Renal cortical epithelial cell (primary cell): ENCODE measurements around the gene NTMT1. TPM values are rescaled to one million over a fixed set of nuclear protein-coding genes. Genes with fewer than 3 reads are reported as not detected.
"Not testable (repeated sequence)": the region's sequence is repeated elsewhere in the genome, so short reads cannot be mapped to it uniquely, and the experiment has no call there.

Experiments used
- DNase-seq: peaks from one replicate; pipeline ENCODE4 v3.0.0-alpha.2; 2011; ENCODE audit warnings: low read depth
- total RNA-seq: library from RNA; depleted of rRNA; stranded (reverse); fragments of >200 nt; gene quantifications from 2 replicates; pipeline ENCODE4 v1.2.3, GENCODE V29; 2014

The NTMT1 gene
- total RNA-seq, 1 donor from 2014 or later, result 22.2 TPM

- no peak for DNase-seq
Measured at GRCh38 chr9:129615407-129616285, 10.3 kb upstream of the NTMT1 start.

DNA sequence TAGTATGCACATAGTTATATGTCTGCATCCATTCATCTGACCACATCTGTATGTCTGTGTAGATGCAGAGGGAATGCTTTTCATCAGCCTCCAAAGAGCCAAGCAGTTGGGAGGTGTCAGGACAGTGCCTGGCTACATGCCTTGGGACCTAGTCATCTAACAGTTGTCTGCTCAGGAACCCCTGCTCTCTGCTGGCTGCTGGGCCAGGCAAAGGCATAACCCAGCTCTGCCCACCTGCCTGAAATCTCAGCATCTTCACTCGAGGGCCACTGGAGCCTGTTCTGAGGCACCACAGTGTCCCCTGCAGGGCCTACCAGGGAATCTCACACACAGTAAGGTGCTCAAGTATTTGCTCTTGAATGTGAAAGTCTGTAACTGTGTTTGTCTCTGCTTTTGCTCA, 8.8 kb upstream of the NTMT1 start:
- DNase-seq, result peak; percentile 58

- no peak for DNase-seq
Measured at GRCh38 chr9:129619787-129620668, 5.9 kb upstream of the NTMT1 start.

DNA sequence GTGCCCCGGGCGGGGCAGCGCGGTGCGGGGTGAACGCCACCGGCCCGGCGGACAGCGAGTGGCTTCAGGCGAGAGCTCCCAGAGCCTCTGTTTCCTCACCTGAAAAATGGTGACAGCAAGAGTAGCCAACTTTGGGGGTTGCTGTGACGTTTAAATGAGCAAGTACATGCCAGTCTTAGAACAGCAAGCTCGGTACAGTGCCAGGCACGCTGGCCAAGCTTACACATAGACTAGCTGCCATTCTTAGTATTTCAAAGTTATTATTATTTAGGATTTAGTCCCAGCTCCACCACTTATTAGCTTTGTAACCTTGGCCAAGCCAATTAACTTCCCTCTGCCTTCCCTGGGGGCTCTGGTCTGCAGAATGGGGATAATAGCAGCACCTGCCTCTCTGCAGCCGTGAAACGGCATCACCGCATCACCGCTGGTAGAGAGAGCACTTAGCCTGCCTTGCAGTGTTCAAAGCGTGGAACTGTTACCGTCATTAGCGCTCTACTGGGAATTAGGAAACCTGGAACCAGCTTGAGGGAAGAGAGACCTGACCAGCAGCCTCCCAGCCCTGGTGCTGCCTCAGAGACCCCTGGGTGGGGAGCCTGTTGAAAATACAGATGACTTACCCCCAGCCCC, 5.2 kb upstream of the NTMT1 start, which contains the start of gene C9orf50:
C9orf50 (minus strand) TSS at position 433 of the 627 bp plus-strand sequence. CDS start 527 bp downstream, outside the sequence.
- no peak for DNase-seq

- DNase-seq, result no peak
Measured at GRCh38 chr9:129623331-129623730, 2.6 kb upstream of the NTMT1 start.

- peak; percentile 27 for DNase-seq
Measured at GRCh38 chr9:129624168-129624759, 1.7 kb upstream of the NTMT1 start.

DNA sequence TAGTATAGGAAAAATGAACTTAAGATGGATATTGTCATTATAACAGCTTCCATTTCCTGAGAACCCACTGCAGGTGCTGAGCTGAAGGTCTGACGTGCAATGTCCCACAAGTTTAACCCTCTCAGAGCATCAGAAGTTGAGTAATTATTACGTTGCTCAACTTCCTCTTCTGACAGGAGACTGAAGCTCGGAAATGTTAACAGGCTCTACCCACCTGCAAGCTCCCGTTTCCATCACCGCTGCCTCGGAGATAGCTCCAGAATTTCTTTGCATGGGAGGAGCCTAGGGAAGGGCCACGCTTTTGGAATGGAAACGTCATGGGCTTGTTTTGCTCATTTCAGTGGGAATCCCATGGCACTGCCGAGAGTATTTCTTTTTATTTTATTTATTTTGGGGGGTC, 1.0 kb upstream of the NTMT1 start:
- DNase-seq, result peak; percentile 34

DNA sequence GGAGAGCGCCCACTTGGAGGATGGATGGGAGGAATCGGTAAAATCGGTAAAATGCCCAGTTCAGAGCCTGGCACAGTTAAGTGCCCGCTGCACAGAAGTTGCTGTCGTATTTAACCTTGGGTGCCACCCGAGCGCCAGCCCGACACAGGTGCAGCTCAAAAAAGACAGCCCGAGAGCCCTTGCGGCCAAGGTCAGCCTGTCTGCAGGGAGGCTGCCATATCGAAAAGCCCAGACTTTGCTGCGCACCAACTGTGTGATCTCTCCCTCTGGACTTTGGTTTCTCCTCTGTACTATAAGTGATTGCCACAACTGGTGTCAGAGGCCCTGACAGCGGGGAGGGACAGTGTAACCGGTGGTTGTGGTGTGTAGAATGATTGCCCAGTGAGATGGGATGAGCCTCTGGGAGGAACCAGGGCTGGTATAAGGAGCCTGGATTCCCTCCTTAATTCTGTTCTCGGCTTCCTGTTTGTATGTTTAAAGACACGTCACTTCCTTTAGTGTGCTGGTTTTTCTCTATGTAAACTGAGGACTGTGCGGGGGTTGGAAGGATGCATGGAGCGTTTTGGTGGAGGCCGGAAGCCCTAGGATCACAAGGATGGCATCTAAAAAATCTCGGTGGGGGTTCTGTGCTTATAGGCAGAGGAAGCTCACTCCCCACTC, 792 bp downstream of the NTMT1 start:
- peak; percentile 52 for DNase-seq

- no peak for DNase-seq
Measured at GRCh38 chr9:129627556-129628440, 1.8 kb downstream of the NTMT1 start.

DNA sequence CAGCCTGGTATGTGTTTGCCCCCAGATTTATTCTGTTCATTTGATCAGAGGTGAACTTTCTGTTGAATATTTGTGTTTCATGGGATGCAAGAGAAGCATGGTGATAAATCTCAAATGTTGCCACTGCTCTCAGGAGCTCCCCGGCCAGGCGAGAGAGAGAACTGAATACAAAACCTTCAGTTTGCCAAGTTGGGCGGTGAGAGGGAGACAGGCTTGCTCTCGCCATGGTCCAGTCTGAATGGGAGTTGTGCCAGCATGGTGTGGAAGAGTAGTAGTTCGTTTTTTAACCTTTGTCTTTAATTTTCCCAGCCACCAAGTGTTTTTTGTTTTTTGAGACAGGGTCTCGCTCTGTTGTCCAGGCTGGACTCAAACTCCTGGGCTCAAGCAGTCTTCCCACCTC, 2.7 kb downstream of the NTMT1 start:
- DNase-seq, result no peak

DNA sequence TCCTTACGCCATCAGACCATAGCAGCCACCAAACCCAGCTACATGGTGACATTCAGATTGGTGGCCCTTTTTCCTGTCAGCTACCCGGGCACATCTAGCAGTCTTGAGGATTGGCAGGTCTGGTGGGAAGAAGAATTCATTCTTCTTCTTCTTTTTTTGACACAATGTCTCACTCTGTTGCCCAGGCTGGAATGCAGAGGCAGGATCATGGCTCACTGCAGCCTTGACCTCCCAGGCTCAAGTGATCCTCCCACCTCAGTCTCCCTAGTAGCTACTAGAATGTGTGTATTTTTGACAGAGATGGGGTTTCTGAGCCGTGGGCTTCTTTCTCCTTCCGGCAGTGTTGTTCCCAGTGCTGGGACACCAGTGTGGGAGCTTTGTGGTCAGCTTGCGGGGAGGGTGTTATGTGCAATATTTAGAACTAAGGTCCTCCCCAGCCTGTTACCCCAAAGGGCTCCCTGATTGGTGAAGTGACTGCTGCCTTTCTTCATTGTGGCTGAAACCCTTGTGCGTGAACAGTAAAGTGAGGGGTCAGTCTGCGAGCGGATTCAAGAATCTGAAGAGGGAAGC, 3.4 kb downstream of the NTMT1 start:
- DNase-seq, result no peak

DNA sequence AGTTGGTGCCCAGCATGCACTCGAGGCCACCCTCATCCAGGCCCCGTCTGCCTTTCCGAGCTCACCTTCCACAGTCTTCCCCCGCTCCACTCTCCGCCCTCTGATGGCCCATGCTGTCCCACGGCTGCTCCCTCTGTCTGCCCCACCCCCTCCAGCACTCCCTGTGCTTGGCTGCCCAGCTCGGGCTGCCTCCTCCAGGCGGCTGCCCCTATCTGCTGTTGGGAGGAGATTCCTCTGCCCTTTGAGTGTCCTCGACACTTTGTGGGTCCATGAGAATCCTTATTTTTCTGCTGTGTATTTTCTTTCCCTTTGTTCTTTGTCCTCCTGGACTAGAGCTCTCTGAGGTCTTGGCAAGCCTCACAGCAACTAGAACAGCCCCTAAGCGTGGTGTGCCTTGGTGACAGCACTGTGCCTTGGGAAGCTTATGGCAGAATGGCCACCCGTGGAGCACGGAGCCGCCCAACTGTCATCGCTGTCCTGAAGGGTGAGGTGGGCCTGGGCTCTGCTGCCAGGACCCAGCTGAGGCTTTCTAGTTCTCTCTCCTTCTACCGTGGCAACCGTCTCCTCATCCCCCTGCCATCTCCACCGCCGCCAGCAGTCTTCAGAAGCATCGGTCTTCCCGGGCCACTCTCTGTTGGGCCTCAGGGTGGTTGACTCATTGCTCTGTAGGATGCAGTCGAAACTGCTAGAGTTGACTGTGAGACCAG, 5.2 kb downstream of the NTMT1 start:
- peak; percentile 45 for DNase-seq

DNA sequence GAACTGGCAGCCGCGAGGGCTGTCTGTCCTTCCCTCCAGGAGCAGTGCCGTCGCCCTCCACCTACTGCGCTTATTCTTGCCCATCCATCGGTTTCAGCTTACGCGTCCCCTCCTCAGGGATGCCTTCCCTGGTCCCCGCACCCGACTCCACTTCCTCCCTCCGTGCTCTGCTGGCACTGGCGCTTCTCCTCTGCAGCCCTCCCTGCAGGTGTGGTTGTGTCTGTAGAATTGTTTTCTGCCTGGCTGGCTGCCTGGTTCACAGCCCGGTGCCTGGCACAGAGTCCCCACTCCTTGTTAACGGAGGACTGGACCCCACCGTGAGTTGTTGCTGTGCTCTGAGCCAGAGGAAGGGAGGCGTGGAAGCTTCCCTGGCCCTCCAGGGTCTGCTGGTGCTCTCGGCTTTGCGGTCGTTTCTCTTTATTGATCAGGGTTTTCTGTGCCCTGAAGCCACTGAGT, 5.7 kb downstream of the NTMT1 start:
- DNase-seq, result no peak

DNA sequence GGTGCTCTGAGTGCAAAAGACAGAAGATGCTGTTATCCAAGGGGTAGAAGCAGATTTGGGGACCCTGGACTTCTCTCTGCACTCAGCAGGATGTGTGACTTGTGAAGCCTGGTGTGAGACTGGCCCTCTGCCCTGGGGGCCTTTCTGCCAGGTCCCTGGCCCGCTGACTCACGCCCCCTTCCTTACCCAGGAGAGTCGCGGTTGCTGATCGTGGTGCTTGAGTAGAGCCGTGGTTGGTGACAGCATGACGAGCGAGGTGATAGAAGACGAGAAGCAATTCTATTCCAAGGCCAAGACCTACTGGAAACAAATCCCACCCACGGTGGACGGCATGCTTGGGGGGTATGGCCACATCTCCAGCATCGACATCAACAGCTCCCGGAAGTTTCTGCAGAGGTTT, 6.5 kb downstream of the NTMT1 start:
- peak; percentile 16 for DNase-seq

DNA sequence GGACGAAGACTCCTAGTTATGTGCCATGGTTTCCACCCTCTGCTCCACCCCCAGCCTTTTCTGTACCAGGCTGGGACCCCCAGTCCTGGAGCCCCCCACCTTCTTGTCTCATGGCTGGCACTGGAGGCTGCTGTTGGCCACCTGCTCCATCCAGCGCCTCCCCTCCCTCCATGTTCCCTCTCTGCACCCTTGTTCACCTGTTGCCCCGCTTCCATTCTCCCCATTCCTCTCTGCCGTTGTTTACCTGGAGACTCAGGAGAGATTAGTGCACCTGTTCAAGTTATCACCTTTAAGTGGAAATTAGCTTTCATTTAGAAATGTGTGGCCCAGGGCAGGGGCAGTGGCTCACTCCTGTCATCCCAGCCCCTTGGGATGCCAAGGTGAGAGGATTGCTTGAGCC, 7.2 kb downstream of the NTMT1 start:
- no peak for DNase-seq

GRCh38 chr9:129633848-129634247, 7.9 kb downstream of the NTMT1 start:
- DNase-seq, result no peak

DNA sequence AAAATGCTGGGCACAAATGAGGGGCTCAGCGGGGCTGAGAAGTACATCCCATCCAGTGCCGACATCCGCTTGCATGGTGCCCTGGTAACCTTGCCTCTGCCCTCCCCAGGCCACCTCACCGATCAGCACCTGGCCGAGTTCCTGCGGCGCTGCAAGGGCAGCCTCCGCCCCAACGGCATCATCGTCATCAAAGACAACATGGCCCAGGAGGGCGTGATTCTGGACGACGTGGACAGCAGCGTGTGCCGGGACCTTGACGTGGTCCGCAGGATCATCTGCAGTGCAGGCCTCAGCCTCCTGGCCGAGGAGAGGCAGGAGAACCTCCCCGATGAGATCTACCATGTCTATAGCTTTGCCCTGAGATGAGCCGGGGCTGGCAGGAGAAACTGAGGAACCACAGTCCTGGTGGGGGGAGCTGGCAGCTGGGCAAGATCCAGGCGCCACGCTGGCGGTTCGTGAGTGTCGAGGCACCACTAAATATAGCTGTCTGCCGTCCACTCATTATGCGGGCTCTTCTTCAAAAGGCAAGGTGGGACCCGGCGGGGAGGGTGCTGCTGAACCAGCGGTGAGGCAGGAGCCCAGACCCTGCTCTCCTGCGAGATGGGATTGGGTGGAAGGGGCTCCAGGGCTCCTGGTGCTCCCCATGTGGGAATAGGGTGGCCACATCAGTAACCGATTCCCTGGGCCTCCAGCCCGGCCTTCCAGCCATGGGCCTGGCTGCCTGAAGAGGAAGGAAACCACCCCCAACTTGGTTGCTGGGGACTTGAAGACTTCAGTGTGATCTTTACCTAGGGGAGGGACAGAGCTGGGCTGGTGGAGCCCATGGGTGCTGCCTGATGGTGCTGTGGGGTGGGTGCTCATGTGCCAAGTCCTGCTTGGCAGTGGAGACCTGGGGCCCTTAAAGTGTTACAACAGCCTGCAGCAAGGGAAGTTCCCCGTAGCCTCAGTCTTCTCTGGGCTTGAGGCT, 9.4 kb downstream of the NTMT1 start:
- DNase-seq, result no peak

GRCh38 chr9:129636343-129636742, 10.4 kb downstream of the NTMT1 start:
- DNase-seq, result not testable (repeated sequence)
